ENCODE results near the gene RYR1.

GRCh38 chr19:38597075-38597474 is 163.6 kb downstream of the RYR1 start:
- TF ChIP-seq CTCF (conservative IDR thresholded peaks at IDR 0.05; ENCODE audit: low read depth, low read length) (no peak), EZH2 (IDR thresholded peaks at IDR 0.05; ENCODE audit: low read length, unreplicated experiment) (no peak), EZH2phosphoT487 (IDR thresholded peaks at IDR 0.05; ENCODE audit: borderline replicate concordance, low read length) (no peak)

All from PC-3 (cell line).